ENCODE data around the gene RSPO4. TPM values are rescaled to one million over a fixed set of nuclear protein-coding genes. Genes with fewer than 3 reads are reported as not detected.
A peak's percentile ranks its signal among the peaks of the same experiment; 100 is the strongest.

The RSPO4 gene
- total RNA-seq, 4 donors from 2014 or later, result not detected

DNA sequence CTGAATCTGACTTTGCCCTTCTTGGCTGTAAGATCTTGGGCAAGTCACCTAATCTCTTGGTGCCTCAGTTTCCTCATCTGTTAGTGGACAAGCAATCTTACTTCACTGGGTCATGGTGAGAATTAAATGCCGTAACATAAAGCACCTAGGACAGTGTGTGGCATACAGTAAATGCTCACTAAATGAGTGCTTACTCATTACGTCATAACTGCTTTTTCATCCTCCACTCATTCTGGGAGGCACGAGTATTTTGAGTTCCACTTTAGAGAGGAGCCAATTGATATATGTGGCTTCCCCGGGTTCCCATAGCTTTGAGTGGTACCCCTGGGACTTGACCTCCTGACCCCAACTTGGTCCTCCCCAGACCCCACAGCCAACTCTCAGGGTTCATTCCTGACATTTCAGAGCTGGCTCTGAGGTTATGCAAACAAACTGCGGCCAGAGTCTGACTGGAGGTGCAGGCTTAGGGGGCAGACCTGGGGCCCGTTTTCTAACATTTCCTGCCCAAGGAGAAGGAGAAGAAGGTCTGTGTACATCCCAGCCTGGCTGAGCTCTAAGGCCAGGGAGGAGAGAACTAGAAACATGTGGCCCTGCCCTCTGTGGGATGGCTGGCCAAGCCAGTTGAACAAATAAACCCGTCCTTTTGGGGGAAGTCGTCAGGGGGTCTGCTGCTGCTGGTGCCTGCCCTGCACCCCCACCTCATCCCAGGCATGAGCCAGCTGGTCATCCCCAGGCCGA is 91.8 kb downstream of the RSPO4 start:
- TF ChIP-seq POLR2A (IDR thresholded peaks at IDR 0.05), result no peak
- TF ChIP-seq, protein P1, sequence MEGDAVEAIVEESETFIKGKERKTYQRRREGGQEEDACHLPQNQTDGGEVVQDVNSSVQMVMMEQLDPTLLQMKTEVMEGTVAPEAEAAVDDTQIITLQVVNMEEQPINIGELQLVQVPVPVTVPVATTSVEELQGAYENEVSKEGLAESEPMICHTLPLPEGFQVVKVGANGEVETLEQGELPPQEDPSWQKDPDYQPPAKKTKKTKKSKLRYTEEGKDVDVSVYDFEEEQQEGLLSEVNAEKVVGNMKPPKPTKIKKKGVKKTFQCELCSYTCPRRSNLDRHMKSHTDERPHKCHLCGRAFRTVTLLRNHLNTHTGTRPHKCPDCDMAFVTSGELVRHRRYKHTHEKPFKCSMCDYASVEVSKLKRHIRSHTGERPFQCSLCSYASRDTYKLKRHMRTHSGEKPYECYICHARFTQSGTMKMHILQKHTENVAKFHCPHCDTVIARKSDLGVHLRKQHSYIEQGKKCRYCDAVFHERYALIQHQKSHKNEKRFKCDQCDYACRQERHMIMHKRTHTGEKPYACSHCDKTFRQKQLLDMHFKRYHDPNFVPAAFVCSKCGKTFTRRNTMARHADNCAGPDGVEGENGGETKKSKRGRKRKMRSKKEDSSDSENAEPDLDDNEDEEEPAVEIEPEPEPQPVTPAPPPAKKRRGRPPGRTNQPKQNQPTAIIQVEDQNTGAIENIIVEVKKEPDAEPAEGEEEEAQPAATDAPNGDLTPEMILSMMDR (IDR thresholded peaks at IDR 0.05 in 4 of 5, conservative IDR thresholded peaks at IDR 0.05 in 1 of 5), result no peak
- in situ Hi-C loops (cut with MboI; ENCODE audit: low sequenced_read_pairs in 4 of 4) (no loop called here), intact Hi-C loops (cut with DNase I; ENCODE audit: low total_unique reads) (no loop called here)
- H3K4me3 ChIP-seq, result no peak overlapping the region
- DNase-seq (peak in 1 of 2 donors; percentile 20), ATAC-seq (peak in 1 of 2 donors; percentile 40)
- H3K36me3 ChIP-seq, result no peaks in the 10 kb centered on the region
- H3K4me1 ChIP-seq, result no peaks in the 10 kb centered on the region
- H3K27ac ChIP-seq, result peak overlapping the region in 2 of 4 donors; percentile 49 to 55
- no peaks in the 10 kb centered on the region for H3K9me3 ChIP-seq
- no peaks in the 10 kb centered on the region for H3K27me3 ChIP-seq

DNA sequence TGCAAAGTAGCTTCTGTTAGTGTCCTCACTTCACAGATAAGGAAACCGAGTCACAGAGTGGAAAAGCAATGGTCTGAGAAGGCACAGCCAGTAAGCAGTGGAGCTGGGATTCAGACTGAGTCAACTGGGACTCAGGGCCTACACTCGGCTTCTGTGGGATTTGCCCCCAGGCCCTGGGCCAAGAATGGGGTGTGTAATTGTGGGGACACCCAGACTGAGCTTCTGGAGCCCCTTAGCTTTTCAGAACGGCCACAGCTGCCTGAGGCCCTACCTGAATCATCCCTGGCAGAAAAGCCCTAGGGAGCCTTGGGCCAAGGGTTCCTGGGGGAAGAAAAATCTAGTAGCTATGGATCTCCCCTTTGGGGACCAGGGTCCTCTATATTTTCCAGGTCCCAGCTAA is 92.5 kb downstream of the RSPO4 start:
- H3K4me3 ChIP-seq, result no peak overlapping the region
- H3K9me3 ChIP-seq, result no peaks in the 10 kb centered on the region
- DNase-seq (no peak), ATAC-seq (no peak)
- TF ChIP-seq, protein P1 (IDR thresholded peaks at IDR 0.05 in 4 of 5, conservative IDR thresholded peaks at IDR 0.05 in 1 of 5), result no peak
- no peak for TF ChIP-seq POLR2A (IDR thresholded peaks at IDR 0.05)
- no peak overlapping the region for H3K27ac ChIP-seq
- no peaks in the 10 kb centered on the region for H3K27me3 ChIP-seq
- H3K4me1 ChIP-seq, result no peaks in the 10 kb centered on the region
- no peaks in the 10 kb centered on the region for H3K36me3 ChIP-seq
- intact Hi-C loops (cut with DNase I; ENCODE audit: low total_unique reads), result no loop called here
- in situ Hi-C loops (cut with MboI; ENCODE audit: low sequenced_read_pairs in 4 of 4), result no loop called here

Other genes with a start within 250 kb of the RSPO4 start
- gene SLC52A3, start 233.8 kb downstream of the RSPO4 start, total RNA-seq, result 1 to 10 TPM in 2 of 4 donors, under 1 TPM in 2; 0.15 to 1.4 (median 0.79) TPM
- gene FAM110A, start 168.6 kb downstream of the RSPO4 start, total RNA-seq, result 1 to 10 TPM in 3 of 4 donors, under 1 TPM in 1; 0.25 to 6.2 (median 1.9) TPM
- under 1 TPM in 3 of 4 donors, not detected in 1; 0.04 to 0.15 (median 0.10) TPM for gene ANGPT4, start 86.0 kb downstream of the RSPO4 start, total RNA-seq
- 100 to 1,000 TPM; 174 to 433 (median 247) TPM for gene PSMF1, start 116.3 kb upstream of the RSPO4 start, total RNA-seq
- gene TMEM74B, start 182.7 kb upstream of the RSPO4 start, total RNA-seq, result under 1 TPM in 2 of 4 donors, not detected in 2; 0.42 to 0.82 TPM
- gene C20orf202, start 201.1 kb upstream of the RSPO4 start, total RNA-seq, result under 1 TPM in 1 of 4 donors, not detected in 3; 0.24 TPM
- under 1 TPM in 1 of 4 donors, not detected in 3; 0.18 TPM for gene RAD21L1, start 223.7 kb upstream of the RSPO4 start, total RNA-seq